Fibroblast of the aortic adventitia (primary cell): ENCODE measurements around the gene HEG1. TPM values are rescaled to one million over a fixed set of nuclear protein-coding genes. Genes with fewer than 3 reads are reported as not detected.
"Not testable (repeated sequence)": the region's sequence is repeated elsewhere in the genome, so short reads cannot be mapped to it uniquely, and the experiment has no call there.

Experiments used
- DNase-seq: peaks from one replicate; pipeline ENCODE4 v3.0.0-alpha.2; 2010; ENCODE audit warnings: low read depth
- H3K4me3 ChIP-seq: 2 replicates; pipeline ENCODE4 v1.5.1; 2011; ENCODE audit warnings: low read depth, mild to moderate bottlenecking, control low read depth, low read length, moderate library complexity
- total RNA-seq: library from RNA; depleted of rRNA; stranded (reverse); fragments of >200 nt; gene quantifications from 2 replicates; pipeline ENCODE4 v1.2.3, GENCODE V29; 2012; ENCODE audit warnings: low replicate concordance
- TF ChIP-seq, protein P1 (sequence below): IDR thresholded peaks from 2 replicates; pipeline ENCODE4 v1.5.1; 2011; ENCODE audit warnings: mild to moderate bottlenecking, low read length, control low read depth, inconsistent platforms; ENCODE audit not compliant: insufficient read depth

Gene HEG1
- total RNA-seq, 1 donor, result 198 TPM

DNA sequence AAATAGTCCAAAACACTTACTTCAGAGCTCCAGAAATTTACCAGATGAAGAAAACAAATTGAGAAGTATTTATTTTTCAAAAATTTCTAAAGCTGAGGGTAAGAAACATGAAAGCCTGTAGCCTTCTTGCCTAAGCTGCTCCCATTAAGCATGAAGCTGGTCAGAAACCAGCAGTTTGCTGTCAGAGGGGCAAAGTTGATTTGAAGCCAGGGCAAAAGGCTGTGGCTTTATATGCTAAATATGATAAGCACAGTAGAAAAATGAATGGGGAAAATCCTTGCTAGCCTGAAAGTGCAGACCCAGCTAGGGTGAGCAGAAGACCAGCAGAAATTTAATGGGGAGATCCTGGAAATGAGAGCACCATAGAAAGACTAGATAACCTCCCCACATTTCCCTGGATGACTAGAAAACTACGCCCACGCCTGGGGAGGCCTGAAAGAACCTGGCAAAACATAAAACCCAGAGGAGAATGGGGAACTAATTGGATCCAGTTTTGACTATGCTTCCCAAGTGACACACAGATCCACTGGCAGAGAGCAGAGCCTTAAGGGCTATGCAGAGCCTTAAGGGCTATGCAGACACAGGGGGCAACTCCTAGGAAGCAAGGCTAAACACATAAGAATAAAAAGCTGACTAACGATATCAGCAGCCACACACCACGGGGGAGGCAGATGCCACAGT, 43.0 kb upstream of the HEG1 start:
- DNase-seq, result peak; percentile 37
- no peak overlapping the region for H3K4me3 ChIP-seq
- TF ChIP-seq, protein P1, sequence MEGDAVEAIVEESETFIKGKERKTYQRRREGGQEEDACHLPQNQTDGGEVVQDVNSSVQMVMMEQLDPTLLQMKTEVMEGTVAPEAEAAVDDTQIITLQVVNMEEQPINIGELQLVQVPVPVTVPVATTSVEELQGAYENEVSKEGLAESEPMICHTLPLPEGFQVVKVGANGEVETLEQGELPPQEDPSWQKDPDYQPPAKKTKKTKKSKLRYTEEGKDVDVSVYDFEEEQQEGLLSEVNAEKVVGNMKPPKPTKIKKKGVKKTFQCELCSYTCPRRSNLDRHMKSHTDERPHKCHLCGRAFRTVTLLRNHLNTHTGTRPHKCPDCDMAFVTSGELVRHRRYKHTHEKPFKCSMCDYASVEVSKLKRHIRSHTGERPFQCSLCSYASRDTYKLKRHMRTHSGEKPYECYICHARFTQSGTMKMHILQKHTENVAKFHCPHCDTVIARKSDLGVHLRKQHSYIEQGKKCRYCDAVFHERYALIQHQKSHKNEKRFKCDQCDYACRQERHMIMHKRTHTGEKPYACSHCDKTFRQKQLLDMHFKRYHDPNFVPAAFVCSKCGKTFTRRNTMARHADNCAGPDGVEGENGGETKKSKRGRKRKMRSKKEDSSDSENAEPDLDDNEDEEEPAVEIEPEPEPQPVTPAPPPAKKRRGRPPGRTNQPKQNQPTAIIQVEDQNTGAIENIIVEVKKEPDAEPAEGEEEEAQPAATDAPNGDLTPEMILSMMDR, result no peak

DNA sequence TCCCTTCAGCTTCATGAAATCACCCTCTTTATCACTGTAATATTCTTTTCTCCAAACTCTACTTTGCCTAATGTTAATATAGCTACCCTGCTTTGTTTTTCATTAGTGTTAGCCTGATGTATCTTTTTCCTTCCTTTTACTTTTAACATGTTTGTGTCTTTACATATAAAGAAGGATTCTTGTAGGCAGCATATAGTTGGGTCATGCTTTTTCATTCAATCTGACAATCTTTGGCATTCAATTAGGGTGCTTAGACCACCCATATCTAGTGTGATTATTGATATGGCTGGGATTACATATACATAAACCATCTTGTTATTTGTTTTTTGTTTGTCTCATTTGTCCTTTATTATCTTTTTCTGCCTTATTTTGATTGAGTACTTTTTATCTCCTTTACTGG, 34.9 kb upstream of the HEG1 start:
- no peak for DNase-seq
- H3K4me3 ChIP-seq, result no peak overlapping the region
- TF ChIP-seq, protein P1, result no peak

DNA sequence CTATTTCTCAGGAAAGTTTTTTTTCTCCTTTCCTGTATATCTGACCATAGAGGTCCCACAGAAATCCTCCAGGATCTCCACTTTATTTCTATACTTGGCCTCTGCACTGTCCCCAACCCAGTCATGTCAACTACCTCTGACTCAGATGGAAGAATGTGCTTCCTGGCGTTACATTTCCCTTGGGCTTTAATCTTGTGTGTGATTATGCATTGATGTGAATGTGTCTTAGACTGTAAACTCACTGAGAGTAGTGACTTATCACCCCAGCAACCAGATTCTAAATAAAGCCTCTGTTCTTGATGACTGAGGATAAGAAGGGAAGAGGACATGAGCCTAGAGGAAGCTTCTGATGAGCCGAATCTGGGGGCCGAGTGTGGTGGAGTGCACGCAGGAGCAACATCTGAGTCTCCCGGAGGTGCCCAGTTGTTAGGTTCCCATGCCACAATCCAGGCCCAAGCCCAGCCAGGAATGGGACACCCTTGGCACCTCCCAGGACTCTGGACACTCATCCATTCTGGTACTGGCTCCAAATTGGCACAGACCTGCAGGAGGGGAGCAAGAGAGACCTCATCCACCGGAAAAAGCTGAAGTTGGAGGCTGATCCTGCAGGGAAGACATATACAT, 32.1 kb upstream of the HEG1 start:
- TF ChIP-seq, protein P1, result no peak
- no peak overlapping the region for H3K4me3 ChIP-seq
- DNase-seq, result peak; percentile 27

DNA sequence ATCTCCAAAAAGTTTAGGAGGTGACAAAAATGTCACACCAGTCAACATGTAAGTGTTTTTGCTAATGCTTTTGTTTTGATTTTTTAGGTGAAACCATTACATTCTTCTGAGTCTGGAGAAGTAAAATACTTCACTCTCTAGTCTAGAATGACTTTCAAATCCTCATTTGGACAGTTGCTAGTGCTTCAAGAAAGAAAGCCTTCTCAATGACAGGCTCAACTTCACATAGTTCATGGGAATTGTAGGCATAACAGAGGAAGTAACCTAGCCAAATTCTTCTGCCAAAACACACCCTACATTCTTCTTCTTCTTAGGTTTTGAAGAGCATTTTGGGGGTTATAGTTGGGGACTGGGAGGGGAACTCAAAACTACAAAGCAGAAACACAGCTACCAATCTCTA, 29.4 kb upstream of the HEG1 start:
- no peak for DNase-seq
- TF ChIP-seq, protein P1, result no peak
- H3K4me3 ChIP-seq, result no peak overlapping the region

DNA sequence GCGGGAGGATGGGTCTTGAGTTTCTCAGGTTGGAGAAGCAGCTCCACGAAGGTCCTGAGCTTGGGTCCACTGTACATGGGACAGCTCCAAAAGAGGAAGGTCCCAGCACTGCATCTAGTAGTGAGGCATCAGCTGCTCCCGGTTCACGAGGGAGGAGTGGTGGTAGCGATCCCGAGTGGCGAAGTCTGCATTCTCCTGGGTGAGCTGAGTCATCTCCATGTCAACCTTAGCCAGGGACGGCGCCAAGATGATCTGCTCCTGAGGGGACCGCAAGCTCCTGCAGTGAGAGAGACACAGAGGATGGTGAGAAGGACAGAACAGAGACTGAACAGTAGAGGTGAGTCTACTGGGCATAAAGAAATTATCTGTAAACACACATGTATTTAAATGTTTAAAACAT, 28.0 kb upstream of the HEG1 start:
- peak; percentile 56 for DNase-seq
- H3K4me3 ChIP-seq, result no peak overlapping the region
- TF ChIP-seq, protein P1, result no peak

DNA sequence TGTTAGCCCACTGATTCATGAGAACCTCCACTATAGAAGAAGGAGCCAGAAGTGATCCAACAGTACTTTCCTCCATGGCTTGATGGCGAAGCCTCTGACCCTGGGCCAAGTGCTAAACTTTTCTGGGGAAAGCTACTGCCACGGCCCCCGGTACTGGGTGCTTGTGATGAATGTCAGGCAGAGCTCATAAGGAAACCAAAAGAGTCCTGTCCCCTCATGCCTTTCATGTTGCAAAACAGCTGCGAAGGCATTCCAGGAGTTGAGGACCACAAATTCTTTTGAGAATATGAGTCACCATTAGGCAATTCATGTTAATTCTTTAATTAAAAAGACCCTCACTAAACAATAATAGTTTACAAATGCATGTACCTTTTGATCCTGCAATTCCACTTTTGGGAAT, 26.5 kb upstream of the HEG1 start:
- not testable (repeated sequence) for H3K4me3 ChIP-seq
- peak; percentile 16 for DNase-seq

DNA sequence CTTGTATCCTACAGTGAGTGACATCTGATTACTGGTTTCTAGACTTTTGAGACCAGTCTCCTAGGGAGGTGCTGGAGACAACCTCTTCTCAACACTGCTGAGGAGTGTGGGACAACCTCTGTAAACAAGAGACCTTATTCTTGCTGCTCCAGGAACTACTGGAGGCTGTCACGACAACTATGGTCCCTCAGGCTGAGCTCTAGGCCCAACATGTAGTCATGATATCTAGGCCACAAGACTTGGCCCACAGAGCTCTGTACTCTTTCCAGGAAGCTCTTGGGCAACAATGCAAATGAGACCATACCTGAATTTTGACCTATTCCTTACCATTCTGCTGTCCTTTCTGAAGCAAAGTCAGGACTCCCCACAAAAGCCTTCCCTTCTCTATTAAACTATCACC, 24.3 kb upstream of the HEG1 start:
- H3K4me3 ChIP-seq, result no peak overlapping the region
- TF ChIP-seq, protein P1, result no peak
- no peak for DNase-seq
